SK-N-SH treated with all-trans-retinoic acid at 6 μM for 48 hours (cell line): ENCODE results near the gene LSM4.
"Not testable (repeated sequence)": the region's sequence is repeated elsewhere in the genome, so short reads cannot be mapped to it uniquely, and the experiment has no call there.

ENCODE experiments used
- ATAC-seq: fragments of 200-7000 bp; cut with Tn5 transposase; 3 replicates; pipeline ENCODE4 v1.9.1; 2020; ENCODE audit warnings: mild to moderate bottlenecking, moderate library complexity
- ARNTL ChIP-seq: fragments of 450-650 bp; formaldehyde crosslinking; IDR thresholded peaks from 2 replicates; pipeline ENCODE4 v1.5.0; 2020; ENCODE audit warnings: low read depth, mild to moderate bottlenecking, moderate library complexity, borderline replicate concordance
- BACH2 ChIP-seq: fragments of 250-450 bp; sonication (Bioruptor Pico); IDR thresholded peaks from 2 replicates; pipeline ENCODE4 v1.9.0; 2021; ENCODE audit warnings: mild to moderate bottlenecking, borderline replicate concordance
- CREB5 ChIP-seq: fragments of 250-450 bp; sonication (Bioruptor Pico); IDR thresholded peaks from 2 replicates; pipeline ENCODE4 v1.5.1; 2020; ENCODE audit warnings: low read depth, mild to moderate bottlenecking, moderate library complexity
- CSDC2 ChIP-seq: fragments of 250-450 bp; sonication (Bioruptor Pico); IDR thresholded peaks from 2 replicates; pipeline ENCODE4 v1.5.0; 2020; ENCODE audit warnings: mild to moderate bottlenecking, moderate library complexity
- CSRNP3 ChIP-seq: fragments of 250-450 bp; sonication (Bioruptor Pico); IDR thresholded peaks from 2 replicates; pipeline ENCODE4 v1.5.1; 2021; ENCODE audit warnings: mild to moderate bottlenecking, moderate library complexity
- ESRRG ChIP-seq: fragments of 250-450 bp; sonication (Bioruptor Pico); IDR thresholded peaks from 2 replicates; pipeline ENCODE4 v1.6.1; 2021; ENCODE audit warnings: mild to moderate bottlenecking
- GLIS3 ChIP-seq: fragments of 250-450 bp; sonication (Bioruptor Pico); IDR thresholded peaks from 2 replicates; pipeline ENCODE4 v1.5.0; 2020; ENCODE audit warnings: mild to moderate bottlenecking, moderate library complexity
- ISL1 ChIP-seq: fragments of 250-450 bp; sonication (Bioruptor Pico); IDR thresholded peaks from 2 replicates; pipeline ENCODE4 v2.1.2; 2022; ENCODE audit warnings: mild to moderate bottlenecking, moderate library complexity
- OSR1 ChIP-seq: fragments of 250-450 bp; sonication (Bioruptor Pico); IDR thresholded peaks from 2 replicates; pipeline ENCODE4 v1.8.0; 2022; ENCODE audit warnings: moderate library complexity, mild to moderate bottlenecking, inconsistent platforms
- PATZ1 ChIP-seq: fragments of 250-450 bp; sonication (Bioruptor Pico); IDR thresholded peaks from 2 replicates; pipeline ENCODE4 v1.8.0; 2020; ENCODE audit warnings: mild to moderate bottlenecking, moderate library complexity, borderline replicate concordance
- POU6F1 ChIP-seq: fragments of 250-450 bp; sonication (Bioruptor Pico); IDR thresholded peaks from 2 replicates; pipeline ENCODE4 v1.8.0; 2021; ENCODE audit warnings: low read depth, mild to moderate bottlenecking, moderate library complexity, borderline replicate concordance
- PPARA ChIP-seq: fragments of 250-450 bp; sonication (Bioruptor Pico); IDR thresholded peaks from 2 replicates; pipeline ENCODE4 v1.5.0; 2020; ENCODE audit warnings: mild to moderate bottlenecking, borderline replicate concordance
- RARB ChIP-seq: fragments of 250-450 bp; sonication (Bioruptor Pico); IDR thresholded peaks from 2 replicates; pipeline ENCODE4 v1.8.0; 2021; ENCODE audit warnings: mild to moderate bottlenecking, moderate library complexity
- TCF4 ChIP-seq: fragments of 250-450 bp; sonication (Bioruptor Pico); IDR thresholded peaks from 2 replicates; pipeline ENCODE4 v1.8.0; 2021; ENCODE audit warnings: mild to moderate bottlenecking, moderate library complexity, borderline replicate concordance
- TOX ChIP-seq: fragments of 250-450 bp; sonication (Bioruptor Pico); IDR thresholded peaks from 2 replicates; pipeline ENCODE4 v1.8.0; 2021; ENCODE audit warnings: mild to moderate bottlenecking, moderate library complexity, borderline replicate concordance
- TSHZ2 ChIP-seq: fragments of 250-450 bp; sonication (Bioruptor Pico); IDR thresholded peaks from 2 replicates; pipeline ENCODE4 v1.5.0; 2020; ENCODE audit warnings: mild to moderate bottlenecking, moderate library complexity
- ZC3H10 ChIP-seq: fragments of 250-450 bp; sonication (Bioruptor Pico); IDR thresholded peaks from 2 replicates; pipeline ENCODE4 v1.5.1; 2021; ENCODE audit warnings: mild to moderate bottlenecking, moderate library complexity
- ZFP3 ChIP-seq: fragments of 250-450 bp; sonication (Bioruptor Pico); IDR thresholded peaks from 2 replicates; pipeline ENCODE4 v1.5.0; 2020; ENCODE audit warnings: mild to moderate bottlenecking, moderate library complexity
- ZFP30 ChIP-seq: fragments of 450-650 bp; formaldehyde crosslinking; IDR thresholded peaks from 2 replicates; pipeline ENCODE4 v1.5.0; 2022; ENCODE audit warnings: mild to moderate bottlenecking, moderate library complexity
- ZNF565 ChIP-seq: fragments of 450-650 bp; formaldehyde crosslinking; conservative IDR thresholded peaks from 2 replicates; pipeline ENCODE4 v1.5.0; 2020; ENCODE audit warnings: low read depth, mild to moderate bottlenecking, moderate library complexity
- ZNF70 ChIP-seq: fragments of 450-650 bp; formaldehyde crosslinking; IDR thresholded peaks from 2 replicates; pipeline ENCODE4 v1.5.0; 2020; ENCODE audit warnings: mild to moderate bottlenecking, moderate library complexity
- ZNF8 ChIP-seq: fragments of 450-650 bp; formaldehyde crosslinking; IDR thresholded peaks from 2 replicates; pipeline ENCODE4 v1.5.0; 2020; ENCODE audit warnings: mild to moderate bottlenecking, moderate library complexity

The LSM4 gene

GRCh38 chr19:18362934-18363542, 40.2 kb upstream of the LSM4 start:
- TF ChIP-seq ZNF565 (CRISPR knock-in tag) (no peak), CREB5 (CRISPR knock-in tag) (no peak), ARNTL (no peak), CSRNP3 (CRISPR knock-in tag) (no peak), PPARA (CRISPR knock-in tag) (no peak), CSDC2 (CRISPR knock-in tag) (no peak), TSHZ2 (CRISPR knock-in tag) (no peak), ZNF70 (CRISPR knock-in tag) (no peak)
- ATAC-seq: no peak

GRCh38 chr19:18361646-18362045, 38.8 kb upstream of the LSM4 start:
- TF ChIP-seq ISL1 (CRISPR knock-in tag): no peak
- no peak for TF ChIP-seq CSRNP3 (CRISPR knock-in tag)
- no peak for TF ChIP-seq RARB
- TF ChIP-seq PPARA (CRISPR knock-in tag): no peak
- no peak for TF ChIP-seq ZC3H10
- no peak for TF ChIP-seq CSDC2 (CRISPR knock-in tag)
- TF ChIP-seq POU6F1 (CRISPR knock-in tag): no peak
- TF ChIP-seq ESRRG (CRISPR knock-in tag): no peak
- TF ChIP-seq ARNTL: no peak
- no peak for TF ChIP-seq ZFP30 (CRISPR knock-in tag)
- TF ChIP-seq OSR1 (CRISPR knock-in tag): no peak
- TF ChIP-seq ZNF565 (CRISPR knock-in tag): no peak
- TF ChIP-seq TCF4: no peak
- TF ChIP-seq GLIS3 (CRISPR knock-in tag): no peak
- no peak for TF ChIP-seq ZNF8
- TF ChIP-seq ZFP3 (CRISPR knock-in tag): no peak
- TF ChIP-seq ZNF70 (CRISPR knock-in tag): no peak
- no peak for ATAC-seq

- no peak for TF ChIP-seq RARB
- no peak for TF ChIP-seq POU6F1 (CRISPR knock-in tag)
- no peak for TF ChIP-seq ESRRG (CRISPR knock-in tag)
- no peak for TF ChIP-seq PPARA (CRISPR knock-in tag)
- TF ChIP-seq ARNTL: no peak
- no peak for TF ChIP-seq ZFP3 (CRISPR knock-in tag)
- no peak for TF ChIP-seq OSR1 (CRISPR knock-in tag)
- TF ChIP-seq BACH2 (CRISPR knock-in tag): no peak
- TF ChIP-seq ISL1 (CRISPR knock-in tag): no peak
- no peak for TF ChIP-seq TCF4
- TF ChIP-seq TOX (CRISPR knock-in tag): no peak
- TF ChIP-seq PATZ1 (CRISPR knock-in tag): no peak
- no peak for ATAC-seq
Observed at GRCh38 chr19:18357041-18357440, 34.2 kb upstream of the LSM4 start.

- ATAC-seq: not testable (repeated sequence)
Observed at GRCh38 chr19:18354743-18355142, 31.9 kb upstream of the LSM4 start.
